Mesothelial cell of epicardium (in vitro differentiated cells): ENCODE data around the gene LMTK2. TPM values are rescaled to one million over a fixed set of nuclear protein-coding genes. Genes with fewer than 3 reads are reported as not detected.

Experiments
- DNase-seq, 2 experiments: peaks; one replicate each; pipeline ENCODE4 v3.0.0; 2021; ENCODE audit warnings: low spot score in 2 of 2; ENCODE audit not compliant: unreplicated experiment in 2 of 2
- H3K27ac Mint-ChIP-seq: 2 replicates; pipeline ENCODE4 v1.8.0; 2021; ENCODE audit warnings: mixed read lengths
- H3K27me3 Mint-ChIP-seq: 2 replicates; pipeline ENCODE4 v1.8.0; 2021; ENCODE audit warnings: low read depth, mixed read lengths
- H3K36me3 Mint-ChIP-seq: 2 replicates; pipeline ENCODE4 v1.8.0; 2021; ENCODE audit warnings: mixed read lengths
- H3K4me1 Mint-ChIP-seq: 2 replicates; pipeline ENCODE4 v1.8.0; 2021; ENCODE audit warnings: mixed read lengths
- H3K4me3 Mint-ChIP-seq: 2 replicates; pipeline ENCODE4 v1.8.0; 2021; ENCODE audit warnings: mild to moderate bottlenecking, moderate library complexity, mixed read lengths
- H3K9me3 Mint-ChIP-seq: 2 replicates; pipeline ENCODE4 v1.8.0; 2021; ENCODE audit warnings: mixed read lengths
- CTCF ChIP-seq: fragments of 200-600 bp; sonication (generic); IDR thresholded peaks from one replicate; pipeline ENCODE4 v1.5.0; 2021; ENCODE audit warnings: antibody characterized with exemption; ENCODE audit not compliant: unreplicated experiment
- total RNA-seq: library from RNA; stranded (reverse); gene quantifications from 3 replicates; pipeline ENCODE4 v1.2.1, GENCODE V29; 2021

The LMTK2 gene
- total RNA-seq, 1 donor from 2014 or later, result 23.1 TPM

DNA sequence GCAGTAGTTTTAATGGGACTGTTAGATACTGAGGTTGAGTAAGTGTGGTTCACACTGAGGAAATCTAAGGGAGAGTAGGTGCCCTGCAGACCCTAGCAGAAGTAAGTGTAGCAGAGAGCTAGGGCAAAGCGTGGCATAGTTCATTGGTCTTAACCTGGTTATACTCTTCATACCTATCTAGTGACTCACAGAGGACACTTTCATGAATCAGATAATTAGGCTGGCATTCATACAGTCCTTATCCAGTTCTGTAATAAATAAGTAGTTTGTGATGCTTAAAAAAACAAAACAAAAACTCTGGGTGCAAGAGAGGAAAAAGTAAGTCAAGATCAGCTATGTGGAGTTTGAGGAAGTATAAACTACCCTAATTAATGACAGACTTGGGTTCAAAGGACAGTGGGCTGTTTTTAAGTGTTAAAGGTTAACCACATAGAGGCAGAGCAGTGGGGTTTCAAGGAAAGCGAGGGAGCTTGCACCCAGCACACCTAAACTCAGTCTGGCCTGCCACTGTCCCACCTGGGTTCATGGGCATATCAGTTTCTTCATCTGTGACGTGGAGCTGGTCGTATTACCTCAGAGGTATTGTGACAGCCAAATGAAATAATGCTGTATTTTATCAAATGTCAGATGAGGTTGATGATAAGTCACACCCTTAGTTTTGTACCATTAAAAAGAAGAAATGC lies 27.1 kb downstream of the LMTK2 start:
- H3K27me3 Mint-ChIP-seq, result no peaks in the 10 kb centered on the region
- peaks cover 21% of the 10 kb centered on the region for H3K4me1 Mint-ChIP-seq
- H3K9me3 Mint-ChIP-seq, result no peaks in the 10 kb centered on the region

GRCh38 chr7:98134420-98135228 lies 28.0 kb downstream of the LMTK2 start:
- no peak for TF ChIP-seq CTCF
- H3K9me3 Mint-ChIP-seq, result no peaks in the 10 kb centered on the region
- DNase-seq, result no peak
- H3K4me1 Mint-ChIP-seq, result peaks cover 21% of the 10 kb centered on the region
- no peaks in the 10 kb centered on the region for H3K27me3 Mint-ChIP-seq
- H3K27ac Mint-ChIP-seq, result no peak overlapping the region
- peaks cover 12% of the 10 kb centered on the region for H3K36me3 Mint-ChIP-seq
- no peak overlapping the region for H3K4me3 Mint-ChIP-seq

More for the DNA sequence above, 27.1 kb downstream of the LMTK2 start:
- TF ChIP-seq CTCF, result no peak
- H3K36me3 Mint-ChIP-seq, result peaks cover 4% of the 10 kb centered on the region
- no peak overlapping the region for H3K27ac Mint-ChIP-seq
- no peak for DNase-seq
- H3K4me3 Mint-ChIP-seq, result no peak overlapping the region

DNA sequence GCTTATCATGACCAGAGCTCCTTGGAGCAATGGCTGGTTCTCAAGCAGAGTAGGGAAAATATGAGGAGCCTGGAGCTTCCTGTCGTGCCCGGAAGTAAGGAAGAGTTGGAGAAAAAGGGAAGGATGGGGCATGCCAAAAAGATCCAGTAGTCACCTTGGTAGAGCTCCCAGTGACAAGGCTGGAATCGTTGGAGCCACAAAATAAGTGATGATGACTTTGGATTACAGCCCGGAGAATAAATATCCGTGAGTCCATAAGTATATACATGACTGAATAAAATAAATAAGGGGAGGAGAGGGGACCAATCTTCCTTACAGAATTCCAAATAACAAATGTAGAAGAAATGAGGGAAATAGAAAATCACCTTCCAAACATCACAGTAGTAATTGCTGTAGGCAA lies 29.3 kb downstream of the LMTK2 start:
- no peak for DNase-seq
- Mint-ChIP-seq H3K4me3 (no peak overlapping the region), H3K9me3 (no peaks in the 10 kb centered on the region), H3K27ac (no peak overlapping the region), H3K36me3 (peaks cover 12% of the 10 kb centered on the region), H3K27me3 (no peaks in the 10 kb centered on the region), H3K4me1 (peaks cover 15% of the 10 kb centered on the region)
- no peak for TF ChIP-seq CTCF

DNA sequence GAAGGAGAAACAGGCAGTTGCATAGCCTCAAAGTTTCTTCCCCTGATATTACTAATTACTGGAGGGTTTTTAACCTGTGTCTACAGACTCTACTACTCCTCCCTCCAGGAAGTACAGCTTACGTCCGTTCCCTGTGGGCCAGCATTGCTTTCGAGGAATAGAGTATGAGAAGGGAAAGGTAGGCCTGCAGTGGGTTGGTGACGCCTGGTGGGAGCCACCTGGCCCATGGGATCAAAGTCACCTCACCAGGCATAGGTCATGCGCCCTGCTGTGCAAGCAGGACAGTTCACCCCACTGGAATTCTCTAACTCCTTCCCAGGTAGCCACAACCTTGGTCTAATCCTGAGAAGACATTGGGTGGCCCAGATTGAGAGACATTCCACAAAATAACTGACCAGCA lies 29.8 kb downstream of the LMTK2 start:
- TF ChIP-seq CTCF, result no peak
- H3K36me3 Mint-ChIP-seq, result peaks cover 12% of the 10 kb centered on the region
- DNase-seq, result no peak
- no peak overlapping the region for H3K27ac Mint-ChIP-seq
- no peaks in the 10 kb centered on the region for H3K27me3 Mint-ChIP-seq
- no peaks in the 10 kb centered on the region for H3K9me3 Mint-ChIP-seq
- H3K4me1 Mint-ChIP-seq, result peaks cover 10% of the 10 kb centered on the region
- no peak overlapping the region for H3K4me3 Mint-ChIP-seq

DNA sequence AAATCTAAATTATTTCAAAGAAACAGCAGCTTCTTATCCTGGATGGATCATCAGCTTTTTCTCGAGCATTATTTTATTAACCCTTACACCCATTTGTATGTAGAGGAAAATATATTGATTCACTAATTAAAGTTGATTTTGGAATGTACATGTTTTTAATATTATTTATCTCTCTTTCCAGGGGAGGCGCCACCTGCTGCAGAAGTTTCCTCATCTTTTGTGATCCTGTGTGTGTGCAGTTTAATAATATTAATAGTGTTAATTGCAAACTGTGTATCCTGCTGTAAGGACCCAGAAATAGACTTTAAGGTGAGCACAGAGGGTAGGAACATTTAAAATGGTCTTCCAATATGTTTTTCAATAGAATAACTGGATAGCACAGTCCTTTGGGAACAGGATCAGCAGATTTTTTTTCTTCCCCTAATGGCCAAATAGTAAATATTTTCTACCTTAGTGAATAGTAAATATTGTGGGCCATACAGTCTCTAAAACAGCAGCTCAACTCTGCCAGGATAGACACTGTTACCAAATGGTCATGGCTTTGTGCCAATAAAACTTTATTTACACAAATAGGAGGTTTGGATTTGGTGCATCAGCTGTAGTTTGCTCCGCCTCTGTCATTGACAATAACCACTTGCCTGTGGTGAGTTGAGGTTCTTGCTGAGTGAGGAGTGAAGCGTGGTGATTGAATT lies 30.6 kb downstream of the LMTK2 start:
- peaks cover 12% of the 10 kb centered on the region for H3K36me3 Mint-ChIP-seq
- no peaks in the 10 kb centered on the region for H3K9me3 Mint-ChIP-seq
- H3K4me1 Mint-ChIP-seq, result peaks cover 5% of the 10 kb centered on the region
- no peaks in the 10 kb centered on the region for H3K27me3 Mint-ChIP-seq
- H3K4me3 Mint-ChIP-seq, result no peak overlapping the region
- H3K27ac Mint-ChIP-seq, result no peak overlapping the region
- DNase-seq, result no peak
- no peak for TF ChIP-seq CTCF
